Activated CD8-positive, alpha-beta memory T cell treated with anti-CD3 and anti-CD28 coated beads for 4 hours (primary cell): ENCODE data around the gene ICE2.

Experiments used
- DNase-seq, 2 donors: peaks; one replicate each; pipeline ENCODE4 v3.0.0-alpha.2; 2020; ENCODE audit warnings: low read depth in 2 of 2

Gene ICE2

GRCh38 chr15:60389261-60390077 is 89.5 kb downstream of the ICE2 start:
- no peak for DNase-seq

GRCh38 chr15:60387321-60387720 is 91.6 kb downstream of the ICE2 start:
- no peak for DNase-seq

- DNase-seq, result no peak
These were observed 92.3 kb downstream of the ICE2 start for GRCh38 chr15:60386615-60387014.

- DNase-seq, result no peak
These were observed 93.1 kb downstream of the ICE2 start for GRCh38 chr15:60385620-60386552.

- DNase-seq, result no peak
These were observed 94.3 kb downstream of the ICE2 start for GRCh38 chr15:60384526-60385126.

- DNase-seq, result no peak
These were observed 94.9 kb downstream of the ICE2 start for GRCh38 chr15:60384053-60384452.

GRCh38 chr15:60382773-60383674 is 95.9 kb downstream of the ICE2 start:
- DNase-seq, result no peak

- no peak for DNase-seq
These were observed 97.7 kb downstream of the ICE2 start for GRCh38 chr15:60381148-60381788.

GRCh38 chr15:60379525-60380274 is 99.2 kb downstream of the ICE2 start:
- DNase-seq, result no peak

GRCh38 chr15:60379185-60379524 is 99.8 kb downstream of the ICE2 start:
- no peak for DNase-seq

- no peak for DNase-seq
These were observed 102.3 kb downstream of the ICE2 start for GRCh38 chr15:60376677-60377095.

- no peak for DNase-seq
These were observed 103.6 kb downstream of the ICE2 start for GRCh38 chr15:60375306-60375705.

- DNase-seq, result no peak
These were observed 104.3 kb downstream of the ICE2 start for GRCh38 chr15:60374628-60375081.

GRCh38 chr15:60374209-60374608 is 104.7 kb downstream of the ICE2 start:
- no peak for DNase-seq

- DNase-seq, result no peak
These were observed 105.2 kb downstream of the ICE2 start for GRCh38 chr15:60373745-60374144.

GRCh38 chr15:60373327-60373726 is 105.6 kb downstream of the ICE2 start:
- DNase-seq, result no peak

GRCh38 chr15:60372756-60373155 is 106.2 kb downstream of the ICE2 start:
- no peak for DNase-seq

GRCh38 chr15:60372227-60372626 is 106.7 kb downstream of the ICE2 start:
- DNase-seq, result no peak

GRCh38 chr15:60371175-60372051 is 107.5 kb downstream of the ICE2 start:
- DNase-seq, result no peak
